Activated naive CD4-positive, alpha-beta T cell (primary cell): ENCODE data around the gene ZNF77.
"Not testable (repeated sequence)": the region's sequence is repeated elsewhere in the genome, so short reads cannot be mapped to it uniquely, and the experiment has no call there.

ENCODE experiments used
- DNase-seq, 4 experiments: peaks; one replicate each; lab custom pipeline; 2025; lab: John Stamatoyannopoulos, UW

The ZNF77 gene

DNA sequence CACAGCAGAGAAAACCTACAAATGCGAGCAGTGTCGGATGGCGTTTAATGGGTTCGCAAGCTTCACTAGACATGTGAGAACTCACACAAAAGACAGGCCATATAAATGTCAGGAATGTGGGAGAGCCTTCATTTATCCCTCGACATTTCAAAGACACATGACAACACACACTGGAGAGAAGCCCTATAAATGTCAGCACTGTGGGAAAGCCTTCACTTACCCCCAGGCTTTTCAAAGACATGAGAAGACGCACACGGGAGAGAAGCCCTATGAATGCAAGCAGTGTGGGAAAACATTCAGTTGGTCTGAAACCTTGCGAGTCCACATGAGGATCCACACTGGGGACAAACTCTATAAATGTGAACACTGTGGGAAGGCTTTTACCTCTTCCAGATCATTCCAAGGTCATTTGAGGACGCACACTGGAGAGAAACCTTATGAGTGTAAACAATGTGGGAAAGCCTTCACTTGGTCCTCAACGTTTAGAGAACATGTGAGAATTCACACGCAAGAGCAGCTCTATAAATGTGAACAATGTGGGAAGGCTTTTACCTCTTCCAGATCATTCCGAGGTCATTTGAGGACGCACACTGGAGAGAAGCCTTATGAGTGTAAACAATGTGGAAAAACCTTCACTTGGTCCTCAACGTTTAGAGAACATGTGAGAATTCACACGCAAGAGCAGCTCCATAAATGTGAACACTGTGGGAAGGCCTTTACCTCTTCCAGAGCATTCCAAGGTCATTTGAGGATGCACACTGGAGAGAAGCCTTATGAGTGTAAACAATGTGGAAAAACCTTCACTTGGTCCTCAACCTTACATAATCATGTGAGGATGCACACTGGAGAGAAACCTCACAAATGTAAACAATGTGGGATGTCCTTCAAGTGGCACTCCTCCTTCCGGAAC lies 27.2 kb downstream of the ZNF77 start:
- no peak for DNase-seq

DNA sequence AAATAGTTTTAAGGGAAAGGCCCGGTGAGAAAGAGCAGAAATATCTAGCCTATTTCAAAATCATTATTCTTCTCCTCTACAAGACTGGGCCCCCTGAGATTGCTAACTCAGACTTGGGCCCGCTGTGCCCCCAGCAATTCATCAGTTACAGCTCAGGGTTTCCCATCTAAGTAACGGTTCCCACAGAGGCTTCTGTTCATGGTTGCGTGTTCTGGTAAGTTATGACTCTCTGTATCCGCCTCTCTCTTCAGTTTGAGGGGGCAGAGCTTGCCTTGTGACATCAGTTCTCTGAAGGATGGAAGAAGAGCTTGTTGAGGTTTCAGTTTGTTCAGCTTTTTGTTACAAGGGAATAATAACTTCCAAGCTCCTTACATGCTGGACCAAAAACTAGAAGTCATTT lies 32.5 kb downstream of the ZNF77 start:
- DNase-seq, result no peak

DNA sequence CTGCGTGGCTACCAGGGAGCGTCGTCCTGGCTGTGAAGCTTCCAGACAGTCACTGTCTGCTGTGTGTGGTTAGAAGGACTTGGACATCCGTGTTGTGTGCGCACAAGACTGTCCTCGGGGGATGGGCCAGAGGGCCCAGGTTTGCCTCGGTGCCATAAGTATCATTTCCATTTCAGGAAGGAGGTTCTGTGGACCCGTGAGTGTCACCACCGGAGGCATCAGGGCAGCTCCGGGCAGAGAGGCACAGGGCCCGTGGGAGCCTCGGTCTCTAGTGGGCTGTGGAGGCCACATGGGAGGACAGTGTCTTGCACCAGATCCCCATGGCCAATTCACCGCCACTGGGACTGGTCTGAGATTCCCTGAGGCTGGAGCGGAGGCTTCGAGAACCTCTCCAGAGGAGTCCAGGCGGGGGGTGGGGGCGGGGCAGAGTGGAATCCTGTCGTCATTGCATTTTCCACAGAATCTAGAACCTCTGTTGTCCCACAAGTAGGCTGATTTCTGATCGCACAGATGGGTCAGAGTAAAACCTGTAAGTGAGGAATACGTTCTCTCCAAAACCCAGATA lies 38.1 kb downstream of the ZNF77 start:
- DNase-seq, result no peak

DNA sequence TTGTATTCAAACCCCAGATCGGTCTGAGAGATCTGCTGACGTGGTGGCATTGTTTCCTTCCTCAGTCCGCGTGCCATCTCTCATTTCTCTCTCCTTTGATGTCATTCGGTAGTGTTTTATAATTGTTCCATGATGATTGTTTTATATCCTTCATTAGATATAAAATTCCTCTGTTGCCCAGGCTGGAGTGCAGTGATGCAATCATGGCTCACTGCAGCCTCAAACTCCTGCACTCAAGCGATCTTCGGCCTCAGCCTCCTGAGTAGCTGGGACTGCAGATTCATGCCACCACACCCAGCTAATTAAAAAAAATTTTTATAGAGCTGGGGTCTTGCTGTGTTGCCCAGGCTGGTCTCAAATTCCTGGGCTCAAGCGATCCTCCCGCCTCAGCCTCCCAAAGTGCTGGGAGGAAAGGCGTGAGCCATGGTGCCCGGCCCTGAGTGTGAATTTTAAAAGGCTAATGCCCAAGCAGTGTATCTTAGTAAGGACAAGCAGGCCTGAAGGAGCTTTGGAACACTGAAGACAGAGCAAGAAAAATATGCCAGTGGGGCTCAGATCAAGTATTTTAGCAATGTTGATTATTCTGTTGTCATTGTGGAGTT lies 38.8 kb downstream of the ZNF77 start:
- no peak for DNase-seq

DNA sequence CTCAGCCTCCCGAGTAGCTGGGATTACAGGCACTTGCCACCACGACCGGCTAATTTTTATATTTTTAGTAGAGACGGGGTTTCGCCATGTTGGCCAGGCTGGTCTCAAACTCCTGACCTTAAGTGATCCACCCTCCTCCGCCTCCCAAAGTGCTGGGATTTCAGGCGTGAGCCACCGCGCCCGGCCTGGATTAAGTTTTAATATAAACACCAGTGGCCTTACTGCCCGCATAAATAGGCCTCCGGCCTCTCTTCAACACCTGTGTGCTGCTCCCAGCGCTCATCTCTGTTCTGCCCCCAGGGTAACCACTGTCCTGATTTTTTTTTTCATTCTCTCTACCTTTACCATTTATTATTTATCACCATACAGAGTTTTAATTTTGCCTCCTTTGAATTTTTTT lies 41.4 kb downstream of the ZNF77 start:
- DNase-seq, result not testable (repeated sequence)

DNA sequence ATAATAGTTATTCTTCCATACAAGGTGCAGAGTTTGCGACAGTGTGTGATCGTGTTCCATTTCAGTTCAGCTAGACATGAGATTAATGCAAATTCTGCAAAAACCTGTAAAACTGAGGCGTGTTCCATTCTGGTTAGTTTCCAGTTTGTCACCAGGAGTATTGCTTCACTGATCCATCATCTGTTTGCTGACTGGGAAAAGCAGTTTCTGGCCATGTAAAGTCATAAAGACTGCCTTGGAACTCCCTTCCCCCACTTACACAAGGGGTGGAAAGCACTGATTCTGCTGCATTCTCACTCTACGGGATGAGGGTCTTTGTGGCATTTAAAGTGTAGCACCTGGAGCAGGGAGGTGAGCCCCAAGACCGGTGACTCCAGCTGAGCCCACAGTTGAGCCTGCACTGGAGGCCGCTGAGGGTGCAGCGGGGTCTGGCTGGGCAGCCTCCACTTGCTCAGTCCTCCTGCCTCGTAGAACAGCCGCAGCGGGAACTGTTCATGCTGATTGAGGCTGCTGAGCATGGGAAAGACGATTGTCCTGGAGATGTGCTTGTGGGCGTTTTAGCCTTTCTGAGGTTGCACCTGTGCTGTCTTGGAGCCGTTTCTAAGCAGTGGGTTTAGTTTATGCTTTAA lies 42.1 kb downstream of the ZNF77 start:
- no peak for DNase-seq

DNA sequence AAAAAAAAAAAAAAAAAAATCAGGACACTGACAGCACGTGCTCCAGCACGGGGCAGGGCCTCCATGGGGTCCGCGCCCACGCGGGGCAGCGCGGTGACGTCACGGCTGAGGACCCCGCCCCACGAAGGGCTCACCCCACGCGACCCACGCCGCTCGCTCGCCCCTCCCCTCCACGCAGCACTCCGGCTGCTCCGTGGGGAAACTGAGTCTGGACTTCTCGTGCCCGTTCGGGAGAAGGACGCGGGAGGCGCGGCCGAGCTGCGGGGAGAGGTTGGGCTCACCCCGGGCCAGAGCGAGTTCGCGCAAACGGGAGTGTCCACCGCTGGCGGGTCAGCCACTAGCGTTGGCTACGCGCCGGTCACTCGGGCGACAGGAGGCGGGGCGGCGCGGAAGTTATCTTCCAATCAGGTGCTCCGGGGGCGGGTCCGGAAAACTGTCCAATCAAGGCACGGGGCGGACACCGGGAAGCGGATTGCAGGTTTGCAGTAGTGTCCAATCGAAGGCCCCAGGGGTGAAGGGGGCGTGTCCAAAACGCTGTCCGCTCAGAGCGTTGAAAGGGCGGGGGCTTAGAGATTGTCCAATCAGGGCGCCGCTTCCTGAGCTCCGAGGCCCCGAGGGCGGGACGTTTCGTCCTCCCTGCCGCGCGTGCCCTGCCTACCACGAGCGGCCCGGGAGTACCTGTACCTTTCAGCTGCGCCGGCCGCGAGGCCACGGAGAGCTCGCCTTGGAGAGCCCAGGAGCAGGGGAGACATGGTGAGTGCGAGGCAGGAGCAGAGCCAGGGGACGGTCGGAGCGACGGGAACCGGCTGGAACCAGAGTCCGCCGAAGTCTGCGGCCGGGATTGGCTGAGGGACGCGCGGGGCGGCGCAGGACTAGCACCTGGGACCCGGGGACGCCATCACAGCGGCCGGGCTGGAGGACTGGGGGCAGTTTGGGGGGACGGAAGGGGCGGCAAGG lies 44.2 kb downstream of the ZNF77 start, which contains the start of gene ZNF57:
Gene ZNF57, plus strand, starts transcription at position 633 of the 957 bp plus-strand sequence. Its CDS starts 118 bp downstream, at position 751.
- peak; percentile 88 to 95 (median 93) for DNase-seq

DNA sequence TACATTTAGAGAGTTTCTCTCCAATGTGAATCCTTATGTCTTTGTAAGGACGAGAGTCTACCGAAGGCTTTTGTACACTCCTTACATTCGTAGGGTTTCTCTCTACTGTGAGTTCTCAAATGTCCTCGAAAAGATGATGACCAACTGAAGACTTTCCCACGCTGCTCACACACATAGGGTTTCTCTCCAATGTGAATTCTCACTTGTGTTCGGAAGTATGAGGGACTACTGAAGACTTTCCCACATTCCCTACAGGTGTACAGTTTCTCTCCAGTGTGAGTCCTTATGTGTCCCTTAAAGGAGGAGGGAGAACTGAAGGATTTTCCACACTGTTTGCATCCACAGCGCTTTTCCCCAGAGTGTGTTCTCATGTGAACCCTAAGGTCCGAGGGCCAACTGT lies 48.1 kb downstream of the ZNF77 start:
- DNase-seq, result no peak

DNA sequence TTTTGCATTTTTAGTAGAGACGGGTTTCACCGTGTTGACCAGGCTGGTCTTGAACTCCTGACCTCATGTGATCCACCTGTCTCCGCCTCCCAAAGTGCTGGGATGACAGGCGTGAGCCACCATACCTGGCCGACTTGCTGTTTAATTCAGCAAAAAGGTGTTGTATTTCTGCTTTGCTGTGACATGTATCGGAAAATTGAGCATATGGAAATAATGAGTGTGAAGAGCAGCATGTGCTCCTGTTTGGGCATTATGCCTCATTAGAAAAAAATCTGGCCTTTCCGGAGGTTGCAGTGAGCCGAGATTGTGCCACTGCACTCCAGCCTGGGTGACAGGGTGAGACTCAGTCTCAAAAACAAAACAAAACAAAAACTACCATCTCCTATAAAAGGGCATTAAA lies 54.2 kb downstream of the ZNF77 start:
- not testable (repeated sequence) for DNase-seq

DNA sequence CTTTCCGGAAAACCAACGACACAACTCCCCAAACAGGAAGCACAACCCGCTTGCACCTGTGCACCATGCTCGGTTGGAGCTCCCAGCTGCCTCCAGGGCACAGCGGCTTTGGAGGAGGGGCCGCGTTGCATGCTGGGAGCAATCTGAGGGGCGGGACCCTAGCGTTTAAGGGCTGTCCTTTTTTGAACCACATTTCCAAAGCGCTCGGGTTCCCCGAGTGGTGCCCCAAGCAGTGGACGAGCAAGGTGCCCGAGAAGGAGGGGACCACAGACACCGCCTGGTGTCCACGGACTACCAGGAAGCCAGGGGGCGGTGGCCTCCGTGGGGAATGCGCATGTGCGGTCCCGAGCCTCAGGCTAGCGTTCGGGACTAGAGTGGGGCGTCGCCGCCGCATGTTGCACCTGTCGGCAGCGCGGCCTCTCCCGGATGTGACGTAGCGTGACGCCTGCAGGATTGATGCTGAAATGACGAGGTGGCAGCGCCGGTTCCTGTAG lies 56.0 kb downstream of the ZNF77 start:
- peak in 3 of 4 experiments; percentile 11 to 21 (median 14) for DNase-seq

DNA sequence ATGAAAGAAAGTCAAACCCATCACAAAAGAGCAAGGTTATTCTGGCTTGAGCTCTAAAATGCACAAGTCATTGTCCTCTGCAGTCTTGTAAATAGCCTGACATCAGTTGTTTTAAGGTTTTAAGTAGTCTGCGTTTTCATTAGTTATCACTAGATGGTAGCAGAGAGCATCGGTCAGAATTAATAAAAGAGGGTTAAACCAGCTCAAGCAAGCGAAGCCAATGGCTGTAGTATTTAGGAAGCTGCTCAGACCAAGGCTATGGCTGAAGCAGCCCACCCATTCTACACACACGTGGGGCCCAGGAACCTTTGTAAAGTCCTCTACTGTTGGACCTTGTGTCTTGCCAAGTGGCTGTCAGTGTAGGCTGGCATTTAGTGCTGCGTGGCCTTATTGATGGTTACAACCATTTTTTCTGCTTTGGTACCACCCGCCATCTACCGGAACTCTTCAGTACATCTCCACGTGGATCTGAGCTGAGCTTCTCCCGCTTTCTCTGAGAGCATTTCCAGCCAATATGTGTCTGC lies 57.3 kb downstream of the ZNF77 start:
- no peak for DNase-seq

DNA sequence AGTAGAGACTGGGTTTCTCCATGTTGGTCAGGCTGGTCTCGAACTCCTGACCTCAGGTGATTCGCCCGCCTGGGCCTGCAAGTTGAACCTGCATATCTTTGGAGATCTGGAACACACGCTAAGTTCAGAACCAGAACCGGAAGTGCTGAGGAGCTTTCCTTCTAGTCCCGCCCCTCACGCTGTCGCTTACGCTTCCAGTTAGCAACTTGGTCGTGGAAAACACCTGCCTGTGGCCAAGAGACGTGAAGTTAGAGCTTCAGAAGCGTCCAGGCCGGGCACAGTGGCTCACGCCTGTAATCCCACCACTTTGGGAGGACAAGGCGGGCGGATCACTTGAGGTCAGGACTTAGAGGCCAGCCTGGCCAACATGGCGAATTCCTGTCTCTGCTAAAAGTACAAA lies 59.0 kb downstream of the ZNF77 start:
- DNase-seq, result no peak

DNA sequence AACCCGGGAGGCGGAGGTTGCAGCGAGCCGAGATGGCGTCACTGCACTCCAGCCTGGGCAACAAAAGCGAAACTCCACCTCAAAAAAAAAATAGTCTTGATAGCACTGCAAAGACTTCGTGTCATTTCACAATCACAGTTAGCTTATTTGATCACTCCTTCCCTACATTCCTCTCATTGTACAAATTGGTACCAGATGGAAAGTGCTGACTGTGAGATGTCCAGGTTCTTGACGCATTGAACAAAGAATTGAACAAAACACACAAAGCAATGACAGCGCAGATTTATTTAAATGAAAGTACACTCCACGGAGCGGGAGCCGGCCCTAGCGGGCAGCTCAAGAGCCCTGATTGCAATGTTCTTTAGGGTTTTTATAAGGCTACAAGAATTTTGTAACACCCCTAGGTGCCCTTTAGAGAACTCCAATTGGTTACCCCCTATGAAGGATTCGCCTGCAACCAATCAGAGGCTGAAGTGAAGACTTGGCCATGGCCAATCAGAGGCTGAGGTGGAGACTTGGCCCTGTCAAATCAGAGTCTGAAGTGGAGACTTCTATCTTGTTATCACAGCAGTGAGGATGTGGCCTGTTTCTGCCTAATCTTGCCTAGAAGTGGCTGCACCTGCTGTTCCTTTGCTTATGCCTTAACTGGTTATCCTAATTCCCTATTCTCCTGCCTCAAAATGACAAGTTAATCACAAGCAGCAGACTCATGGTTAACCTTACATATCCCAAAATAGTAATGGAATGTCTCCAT lies 60.9 kb downstream of the ZNF77 start:
- no peak for DNase-seq
